H1 (cell line): Measurements from ENCODE around the gene EDDM3A. TPM values are rescaled to one million over a fixed set of nuclear protein-coding genes. Genes with fewer than 3 reads are reported as not detected.
"Not testable (repeated sequence)": the region's sequence is repeated elsewhere in the genome, so short reads cannot be mapped to it uniquely, and the experiment has no call there.

Experiments
- CTCF ChIA-PET: fragments of 300-600 bp; sonication (Branson Sonifier 250); formaldehyde crosslinking; loops from one replicate; lab custom pipeline; 2021; ENCODE audit not compliant: partially characterized antibody; lab: Charles Lee
- POLR2A ChIA-PET: fragments of 300-600 bp; sonication (Branson Sonifier 250); formaldehyde crosslinking; loops from one replicate; lab custom pipeline; 2021; ENCODE audit warnings: inconsistent platforms; ENCODE audit not compliant: partially characterized antibody; lab: Charles Lee
- DNase-seq, 2 experiments: peaks; one replicate each; pipeline versions ENCODE4 v3.0.0 to v3.0.0-alpha.2; 2010 to 2022; ENCODE audit warnings: low spot score in 2 of 2, low read depth in 1 of 2, mixed read lengths in 1 of 2
- FAIRE-seq: peaks from 2 replicates; lab custom pipeline; 2011; peaks lifted over from hg19 to GRCh38; lab: Jason Lieb, UNC
- H2AFZ ChIP-seq: 2 replicates; pipeline ENCODE4 v1.8.1; 2012; ENCODE audit warnings: low read length, inconsistent platforms
- H2AK5ac ChIP-seq: 2 replicates; pipeline ENCODE4 v1.6.1; 2013; ENCODE audit warnings: low read depth, low read length
- H2BK120ac ChIP-seq: replicated peaks from 2 replicates; pipeline ENCODE3; 2013; ENCODE audit warnings: low read depth, low read length, inconsistent platforms
- H2BK12ac ChIP-seq: 2 replicates; pipeline ENCODE4 v1.6.1; 2013; ENCODE audit warnings: low read depth, low read length
- H2BK15ac ChIP-seq: 2 replicates; pipeline ENCODE4 v1.6.1; 2013; ENCODE audit warnings: low read length
- H2BK20ac ChIP-seq: 2 replicates; pipeline ENCODE4 v1.6.1; 2013; ENCODE audit warnings: low read length
- H2BK5ac ChIP-seq: 2 replicates; pipeline ENCODE4 v1.6.1; 2013; ENCODE audit warnings: low read depth, low read length
- H3K14ac ChIP-seq: 2 replicates; pipeline ENCODE4 v1.6.1; 2013; ENCODE audit warnings: inconsistent platforms; ENCODE audit not compliant: insufficient read length
- H3K18ac ChIP-seq: 2 replicates; pipeline ENCODE4 v1.6.1; 2013; ENCODE audit warnings: low read length; ENCODE audit errors: extremely low read depth
- H3K23ac ChIP-seq: 2 replicates; pipeline ENCODE4 v1.6.1; 2013; ENCODE audit warnings: inconsistent platforms; ENCODE audit not compliant: insufficient read length
- H3K23me2 ChIP-seq: 2 replicates; pipeline ENCODE4 v1.6.1; 2013; ENCODE audit warnings: low read depth, low read length
- H3K27ac ChIP-seq: 2 replicates; pipeline ENCODE4 v1.6.1; 2011; ENCODE audit warnings: low read depth, low read length, inconsistent platforms
- H3K27me3 ChIP-seq, 4 experiments: replicated peaks in 1 of 4; 1 replicate in 1 of 4; 2 replicates in 3 of 4; pipeline versions ENCODE4 v1.6.1 to v1.8.1; 2011 to 2013; ENCODE audit warnings: low read length in 3 of 4, mild to moderate bottlenecking in 3 of 4, inconsistent platforms in 2 of 4, mixed read lengths in 2 of 4, moderate library complexity in 1 of 4; ENCODE audit not compliant: control insufficient read depth in 3 of 4, insufficient read depth in 3 of 4; ENCODE audit errors: extremely low read depth in 1 of 4
- H3K36me3 ChIP-seq, 4 experiments: 2 replicates each; pipeline versions ENCODE4 v1.6.1 to v1.8.1; 2011 to 2013; ENCODE audit warnings: mild to moderate bottlenecking in 4 of 4, low read length in 3 of 4, moderate library complexity in 2 of 4, control low read depth in 1 of 4, inconsistent platforms in 1 of 4; ENCODE audit not compliant: insufficient read depth in 4 of 4, control insufficient read depth in 2 of 4
- H3K4ac ChIP-seq: replicated peaks from 2 replicates; pipeline ENCODE3; 2013; ENCODE audit warnings: low read length, low read depth, mixed read lengths, inconsistent platforms; ENCODE audit not compliant: insufficient read length
- H3K4me1 ChIP-seq, 4 experiments: replicated peaks in 1 of 4; 1 replicate in 1 of 4; 2 replicates in 3 of 4; pipeline versions ENCODE4 v1.6.1 to v1.8.1; 2011 to 2013; ENCODE audit warnings: low read length in 3 of 4, inconsistent platforms in 2 of 4, mixed read lengths in 1 of 4; ENCODE audit not compliant: insufficient read depth in 4 of 4, control insufficient read depth in 3 of 4
- H3K4me2 ChIP-seq, 2 experiments: 2 replicates each; pipeline versions ENCODE4 v1.6.1 to v1.8.1; 2011 to 2013; ENCODE audit warnings: low read depth in 2 of 2, low read length in 2 of 2, control low read depth in 1 of 2, inconsistent platforms in 1 of 2, mild to moderate bottlenecking in 1 of 2; ENCODE audit not compliant: insufficient read depth in 1 of 2
- H3K4me3 ChIP-seq, 4 experiments: fragments of 200-600, 300-600 bp in 1 of 4; sonication (generic), shearing (Covaris generic), sonication (Bioruptor Twin) in 1 of 4; 2 replicates each; pipeline versions ENCODE4 v1.5.1 to v1.8.1; 2011 to 2016; ENCODE audit warnings: low read length in 4 of 4, low read depth in 3 of 4, control low read depth in 2 of 4, inconsistent platforms in 2 of 4, mild to moderate bottlenecking in 2 of 4, mixed read lengths in 1 of 4, moderate library complexity in 1 of 4; ENCODE audit not compliant: insufficient read depth in 2 of 4; ENCODE audit errors: extremely low read depth in 1 of 4
- H3K56ac ChIP-seq: replicated peaks from 2 replicates; pipeline ENCODE3; 2013; ENCODE audit warnings: low read depth, mild to moderate bottlenecking, mixed read lengths, low read length, inconsistent platforms; ENCODE audit not compliant: insufficient read length
- H3K79me1 ChIP-seq: 2 replicates; pipeline ENCODE4 v1.6.1; 2013; ENCODE audit warnings: low read depth, low read length, control low read depth
- H3K79me2 ChIP-seq, 2 experiments: 2 replicates each; pipeline versions ENCODE4 v1.6.1 to v1.8.1; 2012 to 2013; ENCODE audit warnings: low read length in 2 of 2, mild to moderate bottlenecking in 2 of 2, inconsistent platforms in 1 of 2; ENCODE audit not compliant: insufficient read depth in 2 of 2, control insufficient read depth in 1 of 2
- H3K9ac ChIP-seq, 4 experiments: replicated peaks in 1 of 4; 1 replicate in 1 of 4; 2 replicates in 3 of 4; pipeline versions ENCODE4 v1.6.1 to v1.8.1; 2011 to 2013; ENCODE audit warnings: low read depth in 3 of 4, low read length in 3 of 4, control low read depth in 2 of 4, mild to moderate bottlenecking in 2 of 4, moderate library complexity in 2 of 4, inconsistent platforms in 1 of 4; ENCODE audit errors: extremely low read depth in 1 of 4
- H3K9me3 ChIP-seq, 2 experiments: 2 replicates each; pipeline versions ENCODE4 v1.6.1 to v1.8.1; 2012 to 2013; ENCODE audit warnings: mild to moderate bottlenecking in 2 of 2, moderate library complexity in 2 of 2, control low read depth in 1 of 2, inconsistent platforms in 1 of 2, low read depth in 1 of 2, low read length in 1 of 2, mixed read lengths in 1 of 2; ENCODE audit not compliant: insufficient read depth in 2 of 2
- H4K20me1 ChIP-seq, 2 experiments: replicated peaks in 1 of 2; 2 replicates each; pipeline versions ENCODE3 to v1.8.1; 2011 to 2013; ENCODE audit warnings: inconsistent platforms in 2 of 2, low read length in 2 of 2, mild to moderate bottlenecking in 1 of 2; ENCODE audit not compliant: insufficient read depth in 2 of 2, control insufficient read depth in 1 of 2
- H4K5ac ChIP-seq: 2 replicates; pipeline ENCODE4 v1.6.1; 2013; ENCODE audit warnings: low read length, low read depth, mixed read lengths, inconsistent platforms; ENCODE audit not compliant: insufficient read length
- H4K8ac ChIP-seq: 2 replicates; pipeline ENCODE4 v1.8.0; 2013; ENCODE audit warnings: mild to moderate bottlenecking, moderate library complexity, low read length, inconsistent platforms; ENCODE audit not compliant: insufficient read depth; ENCODE audit errors: extremely low read depth
- H4K91ac ChIP-seq: replicated peaks from 2 replicates; pipeline ENCODE3; 2013; ENCODE audit warnings: low read length, mixed read lengths, inconsistent platforms; ENCODE audit not compliant: insufficient read length
- WGBS, 2 experiments: shearing (Covaris generic) in 1 of 2; methylation state at CpG; one replicate each; pipeline versions ENCODE4 v1.1.6 to v1.1.7; 2013 to 2015; ENCODE audit warnings: low lambda C conversion rate in 2 of 2, mixed read lengths in 2 of 2, inconsistent platforms in 1 of 2, low coverage in 1 of 2, missing lambda C conversion rate in 1 of 2; ENCODE audit not compliant: insufficient replicate concordance in 2 of 2, insufficient coverage in 1 of 2, insufficient read length in 1 of 2; ENCODE audit errors: extremely low coverage in 1 of 2, missing lambda C conversion rate in 1 of 2; 5-methylcytosine and 5-hydroxymethylcytosine counted together
- polyA plus RNA-seq, 7 experiments: library from polyadenylated mRNA; depleted of rRNA in 3 of 7; stranded (reverse) in 5 of 7; unstranded in 2 of 7; fragments of >200 nt in 5 of 7; fragments of 200-250 nt in 2 of 7; gene quantifications; 1 replicate in 5 of 7; 2 replicates in 1 of 7; 4 replicates in 1 of 7; pipeline versions ENCODE4 v1.2.1 to v1.2.3, GENCODE V29; 2011 to 2013; ENCODE audit warnings: missing spikeins in 2 of 7, mixed read lengths in 2 of 7
- total RNA-seq: library from RNA; stranded (reverse); fragmentation: NEBNext Ultra II Directional; extraction: Animal tissue kit (Norgen Biotek cat#: 25700); gene quantifications from 2 replicates; pipeline ENCODE4 v1.2.1, GENCODE V29; 2021

Gene EDDM3A
- total and polyA plus RNA-seq, 2 of the 8 experiments (the other 6 are each of a cell fraction or from before 2014, with no cell fraction given) = 0.09 TPM; not detected in 1

DNA sequence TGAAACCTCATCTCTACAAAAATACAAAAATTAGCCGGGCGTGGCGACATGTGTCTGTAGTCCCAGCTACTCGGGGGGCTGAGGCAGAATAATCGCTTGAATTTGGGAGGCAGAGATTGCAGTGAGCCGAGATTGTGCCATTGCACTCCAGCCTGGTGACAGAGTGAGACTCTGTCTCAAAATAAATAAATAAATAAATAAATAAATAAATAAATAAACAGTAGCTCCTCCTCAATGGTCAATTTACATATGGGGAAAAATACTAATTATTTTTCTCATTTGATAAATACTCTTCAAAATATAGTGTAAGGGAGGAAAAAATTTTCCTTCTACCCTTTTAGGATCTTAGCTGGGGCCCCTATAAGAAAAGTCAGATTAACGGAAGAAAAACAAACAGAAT is 7.4 kb upstream of the EDDM3A start:
- H3K27me3 ChIP-seq, H3K79me2 ChIP-seq, H3K27ac ChIP-seq, H3K4me3 ChIP-seq, H2AFZ ChIP-seq, DNase-seq, H3K4me1 ChIP-seq, H4K20me1 ChIP-seq, H3K79me1 ChIP-seq, FAIRE-seq, H4K8ac ChIP-seq, H3K4ac ChIP-seq, H2AK5ac ChIP-seq, H3K18ac ChIP-seq, H3K4me2 ChIP-seq, H2BK120ac ChIP-seq, H3K9me3 ChIP-seq, H3K23me2 ChIP-seq, H3K14ac ChIP-seq, H2BK15ac ChIP-seq, H2BK12ac ChIP-seq, H3K9ac ChIP-seq, H3K56ac ChIP-seq, POLR2A ChIA-PET, H4K91ac ChIP-seq, H4K5ac ChIP-seq, H2BK5ac ChIP-seq, H3K23ac ChIP-seq, H2BK20ac ChIP-seq, H3K36me3 ChIP-seq: not testable (repeated sequence)
- CTCF ChIA-PET = interaction anchor here (1.8 to 4.0 kb wide), 3 partner anchors 13 to 120 kb away, joined by 6 to 20 read pairs (median 6); no protein-coding TSS in a partner anchor
- WGBS, 2 experiments = 95% methylated on average over 7 of the region's 7 CpGs; no CpG with 5 or more reads in 1 of the 2 experiments
